Small intestine (tissue), 7 donors: ENCODE data around the gene RBM33. TPM values are rescaled to one million over a fixed set of nuclear protein-coding genes. Genes with fewer than 3 reads are reported as not detected.

Experiments used
- DNase-seq, 2 donors: peaks; one replicate each; pipeline versions ENCODE4 v3.0.0 to v3.0.0-alpha.2; 2013
- FAIRE-seq: peaks from 2 replicates; lab custom pipeline; 2012; peaks lifted over from hg19 to GRCh38; lab: Jason Lieb, UNC
- H3K27ac ChIP-seq, 3 donors: one replicate each; pipeline ENCODE4 v1.5.1; 2013; ENCODE audit warnings: low read length in 2 of 3, mild to moderate bottlenecking in 2 of 3, control low read depth in 1 of 3, inconsistent platforms in 1 of 3, low read depth in 1 of 3, moderate library complexity in 1 of 3
- H3K27me3 ChIP-seq, 3 donors: one replicate each; pipeline ENCODE4 v1.6.1; 2013; ENCODE audit warnings: low read length in 3 of 3, inconsistent platforms in 1 of 3; ENCODE audit not compliant: control insufficient read depth in 3 of 3, insufficient read depth in 3 of 3
- H3K36me3 ChIP-seq, 3 donors: one replicate each; pipeline ENCODE4 v1.6.1; 2013; ENCODE audit warnings: low read length in 3 of 3, inconsistent platforms in 1 of 3, low read depth in 1 of 3, mild to moderate bottlenecking in 1 of 3, moderate library complexity in 1 of 3; ENCODE audit not compliant: control insufficient read depth in 3 of 3, insufficient read depth in 2 of 3
- H3K4me1 ChIP-seq, 3 donors: one replicate each; pipeline ENCODE4 v1.6.1; 2013; ENCODE audit warnings: low read length in 2 of 3, inconsistent platforms in 1 of 3, low read depth in 1 of 3, mild to moderate bottlenecking in 1 of 3, moderate library complexity in 1 of 3; ENCODE audit not compliant: control insufficient read depth in 3 of 3, insufficient read depth in 2 of 3
- H3K4me3 ChIP-seq, 3 donors: one replicate each; pipeline ENCODE4 v1.5.1; 2013; ENCODE audit warnings: low read length in 3 of 3, control low read depth in 1 of 3, inconsistent platforms in 1 of 3, low read depth in 1 of 3, mild to moderate bottlenecking in 1 of 3, moderate library complexity in 1 of 3
- H3K9me3 ChIP-seq, 2 donors: one replicate each; pipeline ENCODE4 v1.6.1; 2013; ENCODE audit warnings: low read depth in 1 of 2, low read length in 1 of 2; ENCODE audit not compliant: control insufficient read depth in 2 of 2, insufficient read depth in 1 of 2
- whole genome bisulfite sequencing, 3 donors: extraction: QIAGEN DNeasy Blood & Tissue Kit; methylation state at CpG; one replicate each; pipeline ENCODE4 v1.1.7; 2013; 5-methylcytosine and 5-hydroxymethylcytosine counted together
- polyA plus RNA-seq, 4 donors: library from polyadenylated mRNA; stranded (reverse) in 3 of 4; unstranded in 1 of 4; fragments of 200-250 nt in 3 of 4; fragments of 120-200 nt in 1 of 4; gene quantifications; one replicate each; pipeline versions ENCODE4 v1.2.1 to v1.2.3, GENCODE V29; 2013
- donor health status: healthy with polysubstance abuse.
- donor health status: control.
- donor health status: control.
- donor health status: Bipolar disorder and iron deficiency.
- donor health status: healthy.

The RBM33 gene
- polyA plus RNA-seq, 4 donors: 7.8 to 39.7 (median 15.1) TPM

DNA sequence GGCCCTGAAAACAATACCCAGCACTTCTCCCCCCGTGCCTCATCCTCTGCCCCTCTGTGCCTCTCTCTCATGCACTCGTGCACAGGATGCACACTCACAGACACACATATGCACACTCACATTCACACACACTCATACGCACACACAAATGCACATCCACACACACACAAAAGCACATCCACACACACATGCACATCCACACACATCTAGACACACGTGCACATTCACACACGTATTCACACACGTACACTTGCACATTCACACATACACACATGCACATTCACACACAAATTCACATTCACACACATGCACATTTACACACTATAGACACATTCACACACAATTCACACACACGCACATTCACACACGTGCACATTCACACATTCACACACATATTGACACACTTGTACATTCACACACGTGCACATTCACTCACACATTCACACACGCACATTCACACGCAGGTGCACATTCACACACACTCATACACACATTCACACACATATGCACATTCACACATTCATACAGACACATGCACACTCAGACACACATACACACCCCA lies 148.6 kb downstream of the RBM33 start:
- Histone ChIP-seq H3K9me3 (peaks cover 0 to 2% of the 10 kb centered on the region in 2 donors), H3K27me3 (peaks cover 0 to 9% (median 4%) of the 10 kb centered on the region in 3 donors), H3K36me3 (no peaks in the 10 kb centered on the region), H3K4me1 (peaks cover 0 to 3% (median 0%) of the 10 kb centered on the region in 3 donors), H3K4me3 (no peak overlapping the region), H3K27ac (no peak overlapping the region)
- 84 to 88% (median 87%) methylated on average over 11 of the region's 11 CpGs for WGBS, 3 donors
- DNase-seq (no peak), FAIRE-seq (no peak)

DNA sequence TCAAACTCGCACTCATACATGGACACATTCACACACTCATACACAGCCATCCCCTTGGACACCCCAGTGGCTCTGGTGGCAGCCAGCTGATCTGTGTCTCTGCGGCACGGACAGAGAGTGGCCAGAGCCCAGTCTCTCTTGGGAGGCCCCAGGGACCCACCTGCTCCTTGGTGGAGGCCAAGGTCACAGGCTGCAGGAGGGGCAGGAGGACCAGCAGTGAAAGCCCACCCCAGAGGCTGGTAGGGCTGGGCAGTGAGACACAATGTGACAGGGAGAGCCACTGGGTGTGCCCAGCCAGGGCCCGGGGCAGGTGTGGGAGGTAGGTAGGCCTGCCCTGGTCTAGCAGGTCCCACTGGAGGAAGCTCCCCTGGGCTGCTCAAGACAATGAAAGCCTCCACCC lies 149.3 kb downstream of the RBM33 start:
- DNase-seq (no peak), FAIRE-seq (no peak)

DNA sequence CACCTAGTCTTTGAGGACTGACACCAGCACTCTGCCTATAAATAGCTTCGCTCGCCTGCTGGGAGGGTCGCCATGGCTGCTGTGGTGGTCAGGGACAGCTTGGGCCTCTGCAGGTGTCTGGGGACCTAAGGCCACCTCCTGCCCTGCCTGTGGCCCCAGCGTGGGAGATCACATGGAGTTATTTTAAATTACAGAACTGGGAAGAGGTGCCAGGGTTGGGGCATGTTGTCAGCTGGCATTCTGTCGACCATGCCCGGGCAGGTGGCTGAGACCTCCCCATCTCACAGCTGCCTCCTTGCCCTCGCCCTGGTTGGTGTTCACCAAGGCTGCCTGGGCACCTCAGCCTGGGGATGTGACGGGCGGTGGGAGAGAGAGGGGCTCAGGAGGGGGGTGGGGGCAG lies 149.7 kb downstream of the RBM33 start:
- no peak for DNase-seq
- no peak for FAIRE-seq
- H3K9me3 ChIP-seq: peaks cover 0 to 2% of the 10 kb centered on the region in 2 donors
- H3K4me1 ChIP-seq: peaks cover 0 to 3% (median 0%) of the 10 kb centered on the region in 3 donors
- H3K4me3 ChIP-seq: no peak overlapping the region
- H3K27me3 ChIP-seq: peaks cover 0 to 9% (median 6%) of the 10 kb centered on the region in 3 donors
- no peaks in the 10 kb centered on the region for H3K36me3 ChIP-seq
- H3K27ac ChIP-seq: no peak overlapping the region
- 64 to 82% (median 72%) methylated on average over 9 of the region's 9 CpGs for WGBS, 3 donors

More for the DNA sequence above, 149.3 kb downstream of the RBM33 start:
- Histone ChIP-seq H3K4me3 (no peak overlapping the region), H3K27ac (no peak overlapping the region), H3K36me3 (no peaks in the 10 kb centered on the region), H3K4me1 (peaks cover 0 to 3% (median 0%) of the 10 kb centered on the region in 3 donors), H3K27me3 (peaks cover 0 to 9% (median 4%) of the 10 kb centered on the region in 3 donors), H3K9me3 (peaks cover 0 to 2% of the 10 kb centered on the region in 2 donors)
- 83 to 95% (median 86%) methylated on average over 3 to 4 of the region's 4 CpGs for whole genome bisulfite sequencing, 3 donors

DNA sequence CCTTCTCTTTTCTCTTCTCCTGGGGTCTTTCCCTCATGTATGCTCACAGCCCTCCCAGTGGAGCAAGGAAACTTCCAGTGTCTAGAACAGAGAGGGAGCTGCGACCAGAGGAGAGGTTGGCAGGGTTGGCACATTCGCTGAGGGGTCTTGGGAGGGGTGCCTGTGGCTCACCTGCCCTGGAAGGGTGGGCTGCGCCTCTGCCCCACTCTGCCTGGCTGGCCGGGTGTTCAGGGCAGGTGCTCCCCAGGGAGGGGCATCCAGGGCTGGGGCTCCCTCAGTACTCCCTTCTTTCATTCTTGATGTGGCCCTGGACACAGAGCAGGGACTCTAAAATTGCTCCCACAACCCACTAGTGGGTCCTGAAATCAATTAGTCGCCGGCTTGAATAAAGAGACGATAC lies 150.9 kb downstream of the RBM33 start:
- Histone ChIP-seq H3K36me3 (peaks cover 0 to 2% (median 0%) of the 10 kb centered on the region in 3 donors), H3K27me3 (peaks cover 0 to 12% (median 9%) of the 10 kb centered on the region in 3 donors), H3K27ac (no peak overlapping the region), H3K9me3 (peaks cover 0 to 2% of the 10 kb centered on the region in 2 donors), H3K4me3 (no peak overlapping the region), H3K4me1 (peaks cover 0 to 3% (median 0%) of the 10 kb centered on the region in 3 donors)
- FAIRE-seq (no peak), DNase-seq (no peak)
- WGBS, 3 donors: 81 to 91% (median 83%) methylated on average over 7 of the region's 7 CpGs

DNA sequence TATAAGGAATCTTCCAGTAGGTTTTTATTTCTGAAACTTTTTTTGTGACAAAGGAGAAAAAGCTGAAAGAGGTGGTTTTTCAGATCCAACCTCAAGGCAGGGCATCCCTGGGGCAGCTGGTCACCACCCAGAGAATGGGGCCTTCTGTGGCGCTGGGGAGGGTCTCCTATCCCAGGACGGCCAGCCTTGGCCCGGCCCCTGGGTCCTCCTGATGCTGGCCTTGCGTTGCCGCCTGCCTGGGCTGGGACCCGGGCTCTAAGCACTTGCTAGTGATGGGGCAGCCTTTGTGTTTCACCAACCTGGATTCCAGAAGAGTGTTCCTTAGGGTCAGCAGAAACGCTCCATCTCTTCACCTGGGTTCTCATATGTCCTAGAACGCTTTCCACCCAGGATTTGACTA lies 151.5 kb downstream of the RBM33 start:
- 82 to 86% (median 82%) methylated on average over 8 of the region's 8 CpGs for WGBS, 3 donors
- Histone ChIP-seq H3K4me3 (no peak overlapping the region), H3K36me3 (peaks cover 0 to 2% (median 0%) of the 10 kb centered on the region in 3 donors), H3K27me3 (peaks cover 0 to 15% (median 9%) of the 10 kb centered on the region in 3 donors), H3K4me1 (peaks cover 0 to 3% (median 0%) of the 10 kb centered on the region in 3 donors), H3K27ac (no peak overlapping the region), H3K9me3 (peaks cover 0 to 2% of the 10 kb centered on the region in 2 donors)
- no peak for DNase-seq
- no peak for FAIRE-seq

- WGBS, 3 donors: 27 to 41% (median 28%) methylated on average over 38 to 60 of the region's 60 CpGs
- H3K4me1 ChIP-seq: peaks cover 0 to 3% (median 0%) of the 10 kb centered on the region in 3 donors
- no peak overlapping the region for H3K27ac ChIP-seq
- H3K9me3 ChIP-seq: no peaks in the 10 kb centered on the region
- no peak for FAIRE-seq
- H3K27me3 ChIP-seq: peaks cover 0 to 20% (median 11%) of the 10 kb centered on the region in 3 donors
- no peak overlapping the region for H3K4me3 ChIP-seq
- peaks cover 0 to 4% (median 0%) of the 10 kb centered on the region in 3 donors for H3K36me3 ChIP-seq
- DNase-seq: peak; percentile 39 to 74
Measured at GRCh38 chr7:155796381-155797261, 152.2 kb downstream of the RBM33 start.

DNA sequence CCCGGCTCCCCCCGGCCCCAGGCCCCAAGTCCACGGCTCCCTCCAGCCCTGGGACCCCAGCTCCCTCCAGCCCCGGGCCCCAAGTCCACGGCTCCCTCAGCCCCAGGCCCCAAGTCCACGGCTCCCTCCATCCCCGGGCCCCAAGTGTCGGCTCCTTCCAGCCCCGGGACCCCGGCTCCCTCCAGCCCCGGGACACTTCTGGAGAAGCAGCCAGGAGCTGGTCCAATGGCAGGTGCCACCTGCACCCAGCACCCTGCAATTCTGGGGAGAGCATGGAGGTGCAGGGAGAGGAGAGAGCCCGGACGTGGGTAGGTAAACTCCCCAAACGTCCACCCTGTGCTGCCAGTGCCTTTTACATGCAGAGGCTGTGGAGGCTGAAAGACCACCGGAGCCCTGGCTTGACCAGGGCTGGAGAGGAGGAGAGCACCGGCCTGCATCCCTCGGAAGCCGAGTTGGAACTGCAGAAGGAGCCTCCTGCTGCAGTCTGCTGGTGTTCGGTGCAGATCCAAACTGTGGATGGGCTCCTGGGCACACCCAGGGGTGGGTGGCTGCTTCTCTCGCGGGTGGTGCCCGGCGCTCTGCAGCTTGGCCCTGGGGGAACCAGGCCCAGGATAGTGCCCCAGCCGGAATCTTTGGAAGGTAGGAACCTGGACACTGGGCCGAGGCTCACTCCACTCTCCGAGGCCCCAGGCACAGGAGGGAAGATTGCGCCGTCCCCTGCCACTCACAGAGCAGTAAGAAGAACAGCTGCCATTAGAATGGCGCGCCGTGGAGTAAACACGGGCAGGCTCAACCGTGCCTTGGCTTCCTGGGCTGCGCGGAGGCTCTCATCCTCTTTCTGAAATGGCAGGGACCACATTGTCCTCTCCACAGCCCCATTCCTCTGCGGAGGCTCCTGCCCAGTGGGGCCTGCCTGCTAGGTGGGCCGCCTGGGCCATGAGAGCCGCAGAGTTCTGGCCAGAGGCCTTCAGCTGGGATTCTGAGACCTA lies 153.1 kb downstream of the RBM33 start:
- peaks cover 0 to 4% (median 0%) of the 10 kb centered on the region in 3 donors for H3K36me3 ChIP-seq
- no peak for DNase-seq
- peaks cover 0 to 3% (median 0%) of the 10 kb centered on the region in 3 donors for H3K4me1 ChIP-seq
- no peaks in the 10 kb centered on the region for H3K9me3 ChIP-seq
- 66 to 68% (median 67%) methylated on average over 35 to 38 of the region's 38 CpGs for WGBS, 3 donors
- H3K27me3 ChIP-seq: peaks cover 0 to 20% (median 11%) of the 10 kb centered on the region in 3 donors
- H3K4me3 ChIP-seq: no peak overlapping the region
- FAIRE-seq: no peak
- no peak overlapping the region for H3K27ac ChIP-seq
